ENCODE measurements around the gene HBZ.
A peak's percentile ranks its signal among the peaks of the same experiment; 100 is the strongest.
"Not testable (repeated sequence)": the region's sequence is repeated elsewhere in the genome, so short reads cannot be mapped to it uniquely, and the experiment has no call there.

HBZ gene

GRCh38 chr16:180101-180675 lies 27.7 kb downstream of the HBZ start, which contains the start of gene HBQ1:
TSS of gene HBQ1 (plus strand) at chr16:180459. CDS start at chr16:180487, 28 bp downstream.
- no peak for DNase-seq

- DNase-seq: peak; percentile 76
These were observed 28.5 kb downstream of the HBZ start for GRCh38 chr16:180681-181564.

- no peak for DNase-seq
These were observed 29.1 kb downstream of the HBZ start for GRCh38 chr16:181565-182021.

- DNase-seq: no peak
These were observed 30.6 kb downstream of the HBZ start for GRCh38 chr16:183005-183404.

- DNase-seq: no peak
These were observed 32.8 kb downstream of the HBZ start for GRCh38 chr16:185213-185612.

- no peak for DNase-seq
These were observed 33.2 kb downstream of the HBZ start for GRCh38 chr16:185691-186090.

GRCh38 chr16:187330-187729 lies 34.9 kb downstream of the HBZ start:
- DNase-seq: no peak

- DNase-seq: no peak
These were observed 36.2 kb downstream of the HBZ start for GRCh38 chr16:188674-189073.

- DNase-seq: no peak
These were observed 37.3 kb downstream of the HBZ start for GRCh38 chr16:189604-190186.

GRCh38 chr16:191831-192230 lies 39.4 kb downstream of the HBZ start:
- DNase-seq: no peak

GRCh38 chr16:192686-193085 lies 40.2 kb downstream of the HBZ start:
- no peak for DNase-seq

- no peak for DNase-seq
These were observed 41.0 kb downstream of the HBZ start for GRCh38 chr16:193441-193840.

GRCh38 chr16:194516-194915 lies 42.1 kb downstream of the HBZ start:
- DNase-seq: no peak

GRCh38 chr16:200388-200787 lies 47.9 kb downstream of the HBZ start:
- DNase-seq: no peak

- DNase-seq: no peak
These were observed 50.8 kb downstream of the HBZ start for GRCh38 chr16:203246-203645.

- not testable (repeated sequence) for DNase-seq
These were observed 51.6 kb downstream of the HBZ start for GRCh38 chr16:204046-204445.

Measured in central memory CD4-positive, alpha-beta T cell (primary cell).